HepG2 (cell line): ENCODE measurements around the gene SFPQ. TPM values are rescaled to one million over a fixed set of nuclear protein-coding genes. Genes with fewer than 3 reads are reported as not detected.

Experiments
- EEA1 ChIP-seq: sonication (generic); formaldehyde crosslinking; IDR thresholded peaks from 2 replicates; pipeline ENCODE4 v1.5.1; 2020; ENCODE audit warnings: mild to moderate bottlenecking, missing genetic modification reagents, borderline replicate concordance
- FOXJ3 ChIP-seq: sonication (generic); formaldehyde crosslinking; IDR thresholded peaks from 2 replicates; pipeline ENCODE4 v1.4.0; 2020; ENCODE audit warnings: missing genetic modification reagents, mild to moderate bottlenecking, borderline replicate concordance
- IRF9 ChIP-seq: sonication (generic); formaldehyde crosslinking; IDR thresholded peaks from 2 replicates; pipeline ENCODE4 v1.8.0; 2022; ENCODE audit warnings: missing genetic modification reagents, mild to moderate bottlenecking, borderline replicate concordance
- KLF16 ChIP-seq, 2 experiments: sonication (generic) in 1 of 2; formaldehyde crosslinking in 1 of 2; IDR thresholded peaks; 2 replicates each; pipeline versions ENCODE4 v1.6.1 to v1.8.0; 2016 to 2023; ENCODE audit warnings: missing genetic modification reagents in 2 of 2, missing compliant biosample characterization in 1 of 2
- LRRFIP1 ChIP-seq: sonication (generic); formaldehyde crosslinking; conservative IDR thresholded peaks from 2 replicates; pipeline ENCODE4 v1.4.0; 2020; ENCODE audit warnings: missing genetic modification reagents
- MBNL3 ChIP-seq: fragments of 250-450 bp; sonication (Bioruptor Pico); conservative IDR thresholded peaks from 2 replicates; pipeline ENCODE4 v1.8.0; 2022; ENCODE audit warnings: mild to moderate bottlenecking, inconsistent platforms
- MXD1 ChIP-seq: sonication (generic); formaldehyde crosslinking; IDR thresholded peaks from 2 replicates; pipeline ENCODE4 v1.4.0; 2020; ENCODE audit warnings: mild to moderate bottlenecking, missing genetic modification reagents
- NBN ChIP-seq: fragments of 450-650 bp; conservative IDR thresholded peaks from 2 replicates; pipeline ENCODE4 v1.6.1; 2017
- PBX3 ChIP-seq: sonication (generic); formaldehyde crosslinking; IDR thresholded peaks from 2 replicates; pipeline ENCODE4 v1.8.1; 2023; ENCODE audit warnings: missing genetic modification reagents, inconsistent platforms, borderline replicate concordance
- ZNF318 ChIP-seq: sonication (generic); formaldehyde crosslinking; IDR thresholded peaks from 2 replicates; pipeline ENCODE4 v1.4.0; 2020; ENCODE audit warnings: mild to moderate bottlenecking, missing genetic modification reagents
- ZNF335 ChIP-seq: sonication (generic); formaldehyde crosslinking; IDR thresholded peaks from 2 replicates; pipeline ENCODE4 v1.4.0; 2020; ENCODE audit warnings: missing genetic modification reagents
- ZNF362 ChIP-seq: sonication (generic); formaldehyde crosslinking; IDR thresholded peaks from 2 replicates; pipeline ENCODE4 v1.4.0; 2020; ENCODE audit warnings: missing genetic modification reagents, mild to moderate bottlenecking, borderline replicate concordance
- polyA plus RNA-seq, 8 experiments: library from polyadenylated mRNA; depleted of rRNA in 3 of 8; stranded (reverse) in 7 of 8; unstranded in 1 of 8; fragments of >200 nt; fragmentation: Illumina TruSeq in 4 of 8; extraction: Trizol in 4 of 8; gene quantifications; 2 replicates each; pipeline versions ENCODE4 v1.2.1 to v1.2.3, GENCODE V29; 2011 to 2016; ENCODE audit warnings: low read depth in 4 of 8, missing spikeins in 1 of 8, mixed read lengths in 1 of 8; ENCODE audit not compliant: insufficient read depth in 1 of 8
- total RNA-seq, 5 experiments: library from RNA; depleted of rRNA; stranded (reverse); fragments of >200 nt; fragmentation: Illumina TruSeq; extraction: Trizol; gene quantifications; 2 replicates each; pipeline ENCODE4 v1.2.3, GENCODE V29; 2016; ENCODE audit warnings: low read depth in 1 of 5

The SFPQ gene
- total and polyA plus RNA-seq, 2 of the 13 experiments (the other 11 are each of a cell fraction or from before 2014, with no cell fraction given): 101 to 292 TPM

GRCh38 chr1:35192853-35193664 is at the start of gene SFPQ (continued):
- TF ChIP-seq MBNL3 (CRISPR knock-in tag) (no peak), ZNF362 (CRISPR knock-in tag) (no peak), FOXJ3 (CRISPR knock-in tag) (no peak), MXD1 (peak; percentile 81; the same call in 1 of the 2 replicates), KLF16 (CRISPR knock-in tag; IDR thresholded peaks at IDR 0.05) (peak in 1 of 2 experiments; percentile 91; a peak in 2 of 4 replicates), PBX3 (CRISPR knock-in tag) (peak; percentile 82; the same call in 1 of the 2 replicates), LRRFIP1 (CRISPR knock-in tag) (no peak; the same call in 1 of the 2 replicates), ZNF335 (CRISPR knock-in tag) (peak; percentile 72; the same call in 1 of the 2 replicates), ZNF318 (CRISPR knock-in tag) (no peak), NBN (no peak), EEA1 (CRISPR knock-in tag) (no peak), IRF9 (CRISPR knock-in tag) (no peak; the same call in 1 of the 2 replicates)
